Testis (tissue), 2 donors: ENCODE results near the gene B3GALT6.

Source experiments
- POLR2A ChIP-seq: fragments of 450-650 bp; IDR thresholded peaks from one replicate; pipeline ENCODE4 v1.6.1; 2017; ENCODE audit warnings: antibody characterized with exemption, mild to moderate bottlenecking, moderate library complexity
- TF ChIP-seq, protein P1 (sequence below), 3 experiments: fragments of 450-650 bp in 2 of 3; fragments of 200-600 bp in 1 of 3; sonication (generic) in 1 of 3; IDR thresholded peaks; one replicate each; pipeline ENCODE4 v1.5.1; 2016 to 2019; ENCODE audit warnings: antibody characterized with exemption in 3 of 3, mild to moderate bottlenecking in 2 of 3, moderate library complexity in 1 of 3

DNA sequence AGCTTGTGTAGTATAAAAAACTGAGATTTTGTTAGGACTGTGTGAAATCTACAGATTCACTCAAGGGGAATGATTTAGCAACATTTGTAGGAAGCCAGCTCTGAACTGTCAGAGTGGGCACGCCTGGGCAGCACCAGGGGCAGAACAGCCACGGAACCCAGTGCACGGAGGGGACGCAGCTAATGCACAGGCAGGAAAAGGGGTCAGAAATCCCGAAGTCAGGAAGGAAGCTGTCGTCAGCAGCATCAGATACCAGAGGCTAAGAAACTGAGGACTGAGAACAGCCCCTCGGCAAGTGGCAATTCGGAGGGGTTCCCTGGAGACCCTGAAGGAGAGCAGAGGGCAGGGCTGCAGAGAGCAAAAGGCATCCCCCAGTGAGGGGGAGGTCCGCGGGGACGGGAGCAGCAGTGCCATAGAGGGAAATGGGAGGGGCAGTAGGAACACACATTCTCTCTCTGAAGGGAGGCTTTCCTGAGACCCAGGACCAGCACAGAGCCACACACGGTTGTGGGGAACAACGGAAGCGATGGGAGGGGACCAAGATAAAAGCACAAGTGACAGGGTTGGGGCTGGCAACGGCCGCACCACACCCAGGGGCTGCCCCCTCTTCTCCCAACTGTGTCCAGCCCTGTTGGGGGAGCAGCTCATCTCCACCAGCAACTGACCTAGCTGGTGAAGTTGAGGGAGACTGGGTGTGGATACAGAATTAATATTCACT lies 29.0 kb downstream of the B3GALT6 start:
- TF ChIP-seq, protein P1, sequence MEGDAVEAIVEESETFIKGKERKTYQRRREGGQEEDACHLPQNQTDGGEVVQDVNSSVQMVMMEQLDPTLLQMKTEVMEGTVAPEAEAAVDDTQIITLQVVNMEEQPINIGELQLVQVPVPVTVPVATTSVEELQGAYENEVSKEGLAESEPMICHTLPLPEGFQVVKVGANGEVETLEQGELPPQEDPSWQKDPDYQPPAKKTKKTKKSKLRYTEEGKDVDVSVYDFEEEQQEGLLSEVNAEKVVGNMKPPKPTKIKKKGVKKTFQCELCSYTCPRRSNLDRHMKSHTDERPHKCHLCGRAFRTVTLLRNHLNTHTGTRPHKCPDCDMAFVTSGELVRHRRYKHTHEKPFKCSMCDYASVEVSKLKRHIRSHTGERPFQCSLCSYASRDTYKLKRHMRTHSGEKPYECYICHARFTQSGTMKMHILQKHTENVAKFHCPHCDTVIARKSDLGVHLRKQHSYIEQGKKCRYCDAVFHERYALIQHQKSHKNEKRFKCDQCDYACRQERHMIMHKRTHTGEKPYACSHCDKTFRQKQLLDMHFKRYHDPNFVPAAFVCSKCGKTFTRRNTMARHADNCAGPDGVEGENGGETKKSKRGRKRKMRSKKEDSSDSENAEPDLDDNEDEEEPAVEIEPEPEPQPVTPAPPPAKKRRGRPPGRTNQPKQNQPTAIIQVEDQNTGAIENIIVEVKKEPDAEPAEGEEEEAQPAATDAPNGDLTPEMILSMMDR (IDR thresholded peaks at IDR 0.05) = no peak
- no peak for TF ChIP-seq POLR2A
